ENCODE data around the gene THAP4.

The THAP4 gene

DNA sequence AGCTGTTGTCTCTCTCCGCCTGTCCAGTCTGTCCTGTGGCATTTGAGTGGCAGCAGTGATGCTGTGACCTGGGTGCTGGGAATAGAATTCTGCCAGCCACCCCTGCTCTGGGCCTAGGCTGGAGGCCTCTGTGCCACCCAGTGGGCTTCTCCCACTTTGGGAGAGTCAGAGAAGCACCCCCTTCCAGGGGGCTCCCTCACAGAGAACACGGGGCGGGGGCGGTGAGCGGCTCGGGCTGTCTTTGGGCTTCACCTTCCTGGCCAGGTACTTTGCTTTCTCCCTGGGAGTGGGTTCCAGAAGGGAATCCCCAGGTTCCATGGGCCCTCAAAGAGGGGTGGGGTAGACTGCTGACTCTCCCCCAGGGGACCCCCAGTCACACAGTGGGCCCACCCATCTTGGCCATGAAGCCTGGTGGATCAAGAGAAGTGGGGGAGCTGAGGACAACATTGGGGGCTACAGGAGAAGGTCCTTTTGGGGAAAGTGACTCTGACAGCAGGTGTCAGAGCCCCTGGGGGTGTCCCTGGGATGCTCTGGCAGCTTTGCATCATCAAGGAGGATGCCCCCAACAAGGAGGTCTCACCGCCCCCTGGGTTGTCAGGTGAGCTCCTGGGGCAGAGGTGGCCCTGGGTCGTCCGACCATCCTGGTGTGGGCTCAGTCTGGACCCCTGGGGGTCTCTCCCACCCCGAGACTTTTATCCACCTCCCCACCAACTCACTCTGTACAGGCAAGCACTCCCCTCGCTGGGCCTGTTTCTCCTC is 97.2 kb downstream of the THAP4 start:
- Histone ChIP-seq H2AFZ (ENCODE audit: low read depth, low read length) (no peak overlapping the region), H3K9ac (ENCODE audit: low read length) (no peak overlapping the region), H3K36me3 (replicated peaks; ENCODE audit: low read depth, low read length) (no peaks in the 10 kb centered on the region), H4K20me1 (ENCODE audit: insufficient read depth, low read length) (no peaks in the 10 kb centered on the region), H3K27ac (ENCODE audit: low read length) (no peak overlapping the region), H3K4me3 (ENCODE audit: low read length) (no peak overlapping the region), H3K27me3 (ENCODE audit: low read depth, low read length) (no peaks in the 10 kb centered on the region), H3K4me1 (ENCODE audit: low read length) (no peaks in the 10 kb centered on the region), H3K4me2 (ENCODE audit: low read length) (no peak overlapping the region), H3K79me2 (ENCODE audit: low read length) (no peaks in the 10 kb centered on the region), H3K9me3 (ENCODE audit: insufficient read depth, low read length) (no peaks in the 10 kb centered on the region)
- no peak for TF ChIP-seq EZH2phosphoT487 (IDR thresholded peaks at IDR 0.05; ENCODE audit: low read depth)
- TF ChIP-seq, protein P1, sequence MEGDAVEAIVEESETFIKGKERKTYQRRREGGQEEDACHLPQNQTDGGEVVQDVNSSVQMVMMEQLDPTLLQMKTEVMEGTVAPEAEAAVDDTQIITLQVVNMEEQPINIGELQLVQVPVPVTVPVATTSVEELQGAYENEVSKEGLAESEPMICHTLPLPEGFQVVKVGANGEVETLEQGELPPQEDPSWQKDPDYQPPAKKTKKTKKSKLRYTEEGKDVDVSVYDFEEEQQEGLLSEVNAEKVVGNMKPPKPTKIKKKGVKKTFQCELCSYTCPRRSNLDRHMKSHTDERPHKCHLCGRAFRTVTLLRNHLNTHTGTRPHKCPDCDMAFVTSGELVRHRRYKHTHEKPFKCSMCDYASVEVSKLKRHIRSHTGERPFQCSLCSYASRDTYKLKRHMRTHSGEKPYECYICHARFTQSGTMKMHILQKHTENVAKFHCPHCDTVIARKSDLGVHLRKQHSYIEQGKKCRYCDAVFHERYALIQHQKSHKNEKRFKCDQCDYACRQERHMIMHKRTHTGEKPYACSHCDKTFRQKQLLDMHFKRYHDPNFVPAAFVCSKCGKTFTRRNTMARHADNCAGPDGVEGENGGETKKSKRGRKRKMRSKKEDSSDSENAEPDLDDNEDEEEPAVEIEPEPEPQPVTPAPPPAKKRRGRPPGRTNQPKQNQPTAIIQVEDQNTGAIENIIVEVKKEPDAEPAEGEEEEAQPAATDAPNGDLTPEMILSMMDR (IDR thresholded peaks at IDR 0.05; ENCODE audit: low read depth, low read length) = no peak

DNA sequence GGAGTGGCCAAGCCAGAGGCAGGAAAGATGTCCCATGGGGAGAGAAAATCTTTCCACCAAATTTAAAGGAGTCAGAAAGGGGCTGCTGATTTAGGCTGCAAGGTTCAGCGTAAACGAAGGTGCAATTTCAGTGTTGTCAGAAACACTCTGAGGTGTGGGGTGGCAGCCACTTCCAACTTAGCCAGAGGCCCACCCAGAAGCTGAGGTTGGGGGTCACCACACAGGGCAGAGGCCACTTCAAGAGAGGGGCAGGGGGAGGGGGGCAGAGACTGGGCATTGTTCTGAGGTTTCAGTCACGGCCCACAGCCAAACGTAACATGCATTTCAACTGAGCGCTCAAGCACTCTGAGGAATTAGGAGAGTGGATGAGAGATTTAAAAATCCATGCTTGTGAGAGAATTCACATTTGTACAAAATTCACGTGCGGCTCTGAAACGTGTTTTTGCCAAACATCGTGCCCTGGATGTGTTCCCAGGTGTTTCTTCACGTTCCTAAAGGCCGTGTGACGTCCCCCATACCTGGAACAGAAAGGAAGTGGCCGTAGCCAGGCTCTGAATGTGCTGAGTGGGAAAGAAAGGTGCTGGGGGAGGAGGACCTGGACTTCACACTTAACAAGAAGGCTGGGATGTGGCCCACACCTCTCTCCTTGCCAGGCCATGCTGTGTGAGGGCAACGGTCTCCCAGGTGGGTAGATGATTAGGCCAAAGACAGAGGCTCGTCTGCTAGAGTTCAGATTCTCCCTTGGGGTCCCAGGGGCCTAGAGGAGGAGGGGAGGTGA is 97.9 kb downstream of the THAP4 start:
- no peak overlapping the region for H3K4me2 ChIP-seq (ENCODE audit: low read length)
- H3K4me3 ChIP-seq (ENCODE audit: low read length) = no peak overlapping the region

DNA sequence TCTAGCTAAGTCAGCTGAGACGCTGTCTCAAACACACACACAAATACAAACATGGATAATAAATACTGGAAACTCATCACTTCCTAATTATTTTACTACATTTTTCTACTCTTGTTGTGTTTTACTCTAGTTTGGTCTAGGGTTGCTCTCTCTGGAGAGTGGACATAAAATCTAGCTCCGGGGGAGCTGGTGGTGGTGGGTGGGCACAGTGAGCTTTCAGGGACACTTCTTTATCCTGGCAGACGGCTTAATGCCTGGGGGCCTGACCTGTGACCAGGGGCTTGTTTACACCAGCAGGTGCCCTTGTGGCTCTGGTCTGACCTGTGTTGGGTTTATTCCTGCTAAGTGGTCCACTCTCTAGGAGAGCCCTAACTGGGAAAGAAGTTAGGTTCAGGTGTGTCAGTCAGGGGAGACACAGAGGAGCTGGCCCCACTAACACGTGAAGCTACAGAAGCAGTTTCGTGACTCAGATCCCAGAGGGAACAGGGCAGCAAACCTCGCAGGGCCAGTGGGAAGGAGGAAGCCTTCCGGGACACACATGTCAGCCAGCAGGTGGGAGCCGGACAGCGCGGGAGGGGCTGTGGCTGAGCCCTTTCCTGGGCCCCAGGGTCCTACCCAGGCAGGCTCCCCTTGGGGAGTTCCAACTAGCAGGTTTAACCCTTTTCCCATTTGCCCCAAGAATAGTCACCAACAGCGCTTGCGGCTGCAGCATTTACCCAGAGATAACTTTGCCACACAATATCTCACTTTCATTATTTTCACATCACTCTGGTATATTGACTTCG is 100.9 kb downstream of the THAP4 start:
- Histone ChIP-seq H3K4me2 (ENCODE audit: low read length) (no peak overlapping the region), H3K27ac (ENCODE audit: low read length) (no peak overlapping the region), H3K9me3 (ENCODE audit: insufficient read depth, low read length) (no peaks in the 10 kb centered on the region), H3K9ac (ENCODE audit: low read length) (no peak overlapping the region), H2AFZ (ENCODE audit: low read depth, low read length) (no peak overlapping the region), H3K79me2 (ENCODE audit: low read length) (no peaks in the 10 kb centered on the region), H3K27me3 (ENCODE audit: low read depth, low read length) (no peaks in the 10 kb centered on the region), H3K36me3 (replicated peaks; ENCODE audit: low read depth, low read length) (no peaks in the 10 kb centered on the region), H4K20me1 (ENCODE audit: insufficient read depth, low read length) (no peaks in the 10 kb centered on the region), H3K4me3 (ENCODE audit: low read length) (no peak overlapping the region), H3K4me1 (ENCODE audit: low read length) (peaks cover 15% of the 10 kb centered on the region)
- TF ChIP-seq, protein P1 (IDR thresholded peaks at IDR 0.05; ENCODE audit: low read depth, low read length) = no peak

More for the DNA sequence above, 97.9 kb downstream of the THAP4 start:
- TF ChIP-seq, protein P1 (IDR thresholded peaks at IDR 0.05; ENCODE audit: low read depth, low read length) = no peak
- TF ChIP-seq EZH2phosphoT487 (IDR thresholded peaks at IDR 0.05; ENCODE audit: low read depth) = no peak
- Histone ChIP-seq H3K27me3 (ENCODE audit: low read depth, low read length) (no peaks in the 10 kb centered on the region), H3K36me3 (replicated peaks; ENCODE audit: low read depth, low read length) (no peaks in the 10 kb centered on the region), H3K79me2 (ENCODE audit: low read length) (no peaks in the 10 kb centered on the region), H3K9ac (ENCODE audit: low read length) (no peak overlapping the region), H3K27ac (ENCODE audit: low read length) (no peak overlapping the region), H4K20me1 (ENCODE audit: insufficient read depth, low read length) (no peaks in the 10 kb centered on the region), H3K4me1 (ENCODE audit: low read length) (peaks cover 3% of the 10 kb centered on the region), H3K9me3 (ENCODE audit: insufficient read depth, low read length) (no peaks in the 10 kb centered on the region), H2AFZ (ENCODE audit: low read depth, low read length) (no peak overlapping the region)
